HL-60 (cell line): ENCODE measurements around the gene SFXN4.
A peak's percentile ranks its signal among the peaks of the same experiment; 100 is the strongest.

Experiments used
- DNase-seq, 2 experiments: peaks; one replicate each; pipeline ENCODE4 v3.0.0-alpha.2; 2010 to 2020; ENCODE audit warnings: low read depth in 1 of 2, low spot score in 1 of 2
- H3K27ac ChIP-seq: fragments of 250-450 bp; sonication (Bioruptor Pico); replicated peaks from 2 replicates; pipeline ENCODE4 v1.5.1; 2020; ENCODE audit warnings: mild to moderate bottlenecking, moderate library complexity
- H3K27me3 ChIP-seq: fragments of 250-450 bp; sonication (Bioruptor Pico); 2 replicates; pipeline ENCODE4 v1.5.1; 2021; ENCODE audit warnings: mild to moderate bottlenecking, moderate library complexity; ENCODE audit not compliant: insufficient read depth, poor library complexity, severe bottlenecking
- H3K4me3 ChIP-seq: replicated peaks from 2 replicates; pipeline ENCODE4 v1.5.1; 2011; ENCODE audit warnings: mild to moderate bottlenecking, control low read depth, low read length; ENCODE audit not compliant: insufficient read depth
- GABPA ChIP-seq: IDR thresholded peaks from 2 replicates; pipeline ENCODE4 v1.6.1; 2012; ENCODE audit warnings: low read depth
- POLR2AphosphoS5 ChIP-seq: IDR thresholded peaks from 2 replicates; pipeline ENCODE4 v1.6.1; 2012; ENCODE audit warnings: low read depth
- SPI1 ChIP-seq: IDR thresholded peaks from 2 replicates; pipeline ENCODE4 v1.6.1; 2012; ENCODE audit warnings: low read depth, mild to moderate bottlenecking, borderline replicate concordance
- TF ChIP-seq, protein P1 (sequence below): IDR thresholded peaks from 2 replicates; pipeline ENCODE4 v1.6.1; 2012; ENCODE audit warnings: low read depth; ENCODE audit not compliant: insufficient replicate concordance
- TF ChIP-seq, protein P2 (sequence below): IDR thresholded peaks from one replicate; pipeline ENCODE4 v1.5.1; 2011; ENCODE audit warnings: low read length, control low read depth, inconsistent platforms; ENCODE audit not compliant: insufficient read depth

The SFXN4 gene

DNA sequence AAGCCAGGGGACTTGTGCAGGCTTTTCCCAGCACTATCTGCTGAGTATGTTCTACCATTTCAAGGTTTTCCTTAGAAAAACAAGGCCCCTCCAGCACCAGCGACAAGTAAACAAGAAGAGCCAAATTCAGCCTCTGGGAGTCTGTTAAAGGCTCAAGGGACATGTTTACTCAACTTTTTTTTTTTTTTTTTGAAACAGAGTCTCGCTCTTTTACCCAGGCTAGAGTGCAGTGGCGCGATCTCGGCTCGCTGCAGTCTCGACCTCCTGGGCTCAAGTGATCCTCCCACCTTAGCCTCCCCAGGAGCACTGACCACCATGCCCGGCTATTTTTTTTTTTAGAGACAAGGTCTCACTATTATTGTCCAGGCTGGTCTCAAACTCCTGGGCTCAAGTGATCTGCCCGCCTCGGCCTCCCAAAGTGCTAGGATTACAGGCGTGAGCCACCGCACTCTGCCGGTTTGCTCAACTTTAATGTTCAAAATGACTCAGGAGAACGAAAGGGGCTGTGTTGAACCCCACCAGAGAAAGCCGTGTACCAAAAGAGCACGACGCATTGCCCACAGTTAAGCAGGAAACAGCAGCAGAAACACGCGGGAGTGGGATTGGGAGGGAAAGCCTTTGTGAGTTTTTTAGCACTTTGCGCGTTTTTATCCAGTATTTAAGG is 12.3 kb upstream of the SFXN4 start:
- Histone ChIP-seq H3K27ac (peak overlapping the region; percentile 98), H3K4me3 (peak overlapping the region; percentile 72), H3K27me3 (no peaks in the 10 kb centered on the region)
- TF ChIP-seq POLR2AphosphoS5 = no peak
- TF ChIP-seq, protein P1, sequence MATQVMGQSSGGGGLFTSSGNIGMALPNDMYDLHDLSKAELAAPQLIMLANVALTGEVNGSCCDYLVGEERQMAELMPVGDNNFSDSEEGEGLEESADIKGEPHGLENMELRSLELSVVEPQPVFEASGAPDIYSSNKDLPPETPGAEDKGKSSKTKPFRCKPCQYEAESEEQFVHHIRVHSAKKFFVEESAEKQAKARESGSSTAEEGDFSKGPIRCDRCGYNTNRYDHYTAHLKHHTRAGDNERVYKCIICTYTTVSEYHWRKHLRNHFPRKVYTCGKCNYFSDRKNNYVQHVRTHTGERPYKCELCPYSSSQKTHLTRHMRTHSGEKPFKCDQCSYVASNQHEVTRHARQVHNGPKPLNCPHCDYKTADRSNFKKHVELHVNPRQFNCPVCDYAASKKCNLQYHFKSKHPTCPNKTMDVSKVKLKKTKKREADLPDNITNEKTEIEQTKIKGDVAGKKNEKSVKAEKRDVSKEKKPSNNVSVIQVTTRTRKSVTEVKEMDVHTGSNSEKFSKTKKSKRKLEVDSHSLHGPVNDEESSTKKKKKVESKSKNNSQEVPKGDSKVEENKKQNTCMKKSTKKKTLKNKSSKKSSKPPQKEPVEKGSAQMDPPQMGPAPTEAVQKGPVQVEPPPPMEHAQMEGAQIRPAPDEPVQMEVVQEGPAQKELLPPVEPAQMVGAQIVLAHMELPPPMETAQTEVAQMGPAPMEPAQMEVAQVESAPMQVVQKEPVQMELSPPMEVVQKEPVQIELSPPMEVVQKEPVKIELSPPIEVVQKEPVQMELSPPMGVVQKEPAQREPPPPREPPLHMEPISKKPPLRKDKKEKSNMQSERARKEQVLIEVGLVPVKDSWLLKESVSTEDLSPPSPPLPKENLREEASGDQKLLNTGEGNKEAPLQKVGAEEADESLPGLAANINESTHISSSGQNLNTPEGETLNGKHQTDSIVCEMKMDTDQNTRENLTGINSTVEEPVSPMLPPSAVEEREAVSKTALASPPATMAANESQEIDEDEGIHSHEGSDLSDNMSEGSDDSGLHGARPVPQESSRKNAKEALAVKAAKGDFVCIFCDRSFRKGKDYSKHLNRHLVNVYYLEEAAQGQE = no peak
- no peak for DNase-seq

- Histone ChIP-seq H3K4me3 (no peak overlapping the region), H3K27me3 (no peaks in the 10 kb centered on the region), H3K27ac (no peak overlapping the region)
- DNase-seq = no peak
- TF ChIP-seq GABPA (no peak), POLR2AphosphoS5 (no peak), SPI1 (no peak)
- TF ChIP-seq, protein P2, sequence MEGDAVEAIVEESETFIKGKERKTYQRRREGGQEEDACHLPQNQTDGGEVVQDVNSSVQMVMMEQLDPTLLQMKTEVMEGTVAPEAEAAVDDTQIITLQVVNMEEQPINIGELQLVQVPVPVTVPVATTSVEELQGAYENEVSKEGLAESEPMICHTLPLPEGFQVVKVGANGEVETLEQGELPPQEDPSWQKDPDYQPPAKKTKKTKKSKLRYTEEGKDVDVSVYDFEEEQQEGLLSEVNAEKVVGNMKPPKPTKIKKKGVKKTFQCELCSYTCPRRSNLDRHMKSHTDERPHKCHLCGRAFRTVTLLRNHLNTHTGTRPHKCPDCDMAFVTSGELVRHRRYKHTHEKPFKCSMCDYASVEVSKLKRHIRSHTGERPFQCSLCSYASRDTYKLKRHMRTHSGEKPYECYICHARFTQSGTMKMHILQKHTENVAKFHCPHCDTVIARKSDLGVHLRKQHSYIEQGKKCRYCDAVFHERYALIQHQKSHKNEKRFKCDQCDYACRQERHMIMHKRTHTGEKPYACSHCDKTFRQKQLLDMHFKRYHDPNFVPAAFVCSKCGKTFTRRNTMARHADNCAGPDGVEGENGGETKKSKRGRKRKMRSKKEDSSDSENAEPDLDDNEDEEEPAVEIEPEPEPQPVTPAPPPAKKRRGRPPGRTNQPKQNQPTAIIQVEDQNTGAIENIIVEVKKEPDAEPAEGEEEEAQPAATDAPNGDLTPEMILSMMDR = no peak
- TF ChIP-seq, protein P1 = no peak
Observed at GRCh38 chr10:119176166-119176565, 10.7 kb upstream of the SFXN4 start.

- DNase-seq = no peak
- Histone ChIP-seq H3K27ac (no peak overlapping the region; the same call in 1 of the 2 replicates), H3K27me3 (no peaks in the 10 kb centered on the region), H3K4me3 (no peak overlapping the region)
- TF ChIP-seq, protein P1 = no peak
- TF ChIP-seq SPI1 (no peak), POLR2AphosphoS5 (no peak), GABPA (no peak)
- TF ChIP-seq, protein P2 = no peak
Observed at GRCh38 chr10:119174109-119174508, 8.6 kb upstream of the SFXN4 start.

DNA sequence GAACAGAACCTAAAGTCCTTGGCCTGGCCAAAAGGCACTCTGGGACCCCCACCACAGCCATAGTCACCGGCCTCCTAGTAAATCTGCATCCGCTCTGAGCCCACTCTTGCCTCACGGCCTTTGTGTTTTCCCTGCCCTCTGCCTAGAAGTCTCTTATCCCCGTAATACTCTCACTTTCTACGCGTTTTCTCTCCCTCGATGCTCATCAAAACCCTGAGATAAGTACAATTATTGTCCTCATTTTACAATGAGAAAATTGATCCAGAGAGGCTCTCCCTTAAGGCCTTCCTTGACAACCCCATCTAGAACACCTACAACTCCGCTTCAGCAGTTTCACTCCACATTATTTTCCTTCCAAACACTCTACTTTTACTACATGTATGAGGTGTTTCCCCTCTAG is 1.5 kb upstream of the SFXN4 start:
- Histone ChIP-seq H3K27me3 (no peaks in the 10 kb centered on the region), H3K4me3 (no peak overlapping the region), H3K27ac (peak overlapping the region; percentile 99)
- TF ChIP-seq POLR2AphosphoS5 (no peak), GABPA (no peak), SPI1 (no peak)
- TF ChIP-seq, protein P2 = no peak
- TF ChIP-seq, protein P1 = no peak
- no peak for DNase-seq
